IMR-90 (cell line): ENCODE measurements around the gene SVBP.

Source experiments
- CTCF ChIP-seq: conservative IDR thresholded peaks from 2 replicates; pipeline ENCODE4 v1.5.1; 2012; ENCODE audit warnings: mild to moderate bottlenecking, low read depth, low read length, improper control_type of control experiment
- FOS ChIP-seq: fragments of 150-350 bp; IDR thresholded peaks from 2 replicates; pipeline ENCODE4 v1.6.1; 2016; ENCODE audit warnings: low read depth, low read length
- MXI1 ChIP-seq: IDR thresholded peaks from 2 replicates; pipeline ENCODE4 v1.6.1; 2012; ENCODE audit warnings: low read depth, mild to moderate bottlenecking, low read length, moderate library complexity, borderline replicate concordance
- POLR2A ChIP-seq: IDR thresholded peaks from 2 replicates; pipeline ENCODE4 v1.6.1; 2012; ENCODE audit warnings: mild to moderate bottlenecking, low read depth, low read length
- RAD21 ChIP-seq: IDR thresholded peaks from 2 replicates; pipeline ENCODE4 v1.6.1; 2012; ENCODE audit warnings: low read length, improper control_type of control experiment
- RFX5 ChIP-seq: IDR thresholded peaks from 2 replicates; pipeline ENCODE4 v1.8.0; 2012; ENCODE audit warnings: low read depth, mild to moderate bottlenecking, low read length, moderate library complexity

- TF ChIP-seq POLR2A (no peak), RAD21 (no peak), CTCF (no peak), MXI1 (no peak), RFX5 (no peak), FOS (no peak)
These were observed 32.1 kb downstream of the SVBP start, which contains the start of gene TMEM269 for GRCh38 chr1:42784946-42785693.
